Loucy (cell line): ENCODE data around the gene TMEM117.

Experiments used
- EZH2phosphoT487 ChIP-seq: fragments of 200-600 bp; IDR thresholded peaks from 2 replicates; pipeline ENCODE4 v1.6.1; 2018; ENCODE audit warnings: antibody characterized with exemption, mild to moderate bottlenecking, moderate library complexity, borderline replicate concordance
- TF ChIP-seq, protein P1 (sequence below): fragments of 200-600 bp; sonication (generic); conservative IDR thresholded peaks from 2 replicates; pipeline ENCODE4 v1.5.1; 2014; ENCODE audit warnings: mild to moderate bottlenecking, antibody characterized with exemption, low read length

DNA sequence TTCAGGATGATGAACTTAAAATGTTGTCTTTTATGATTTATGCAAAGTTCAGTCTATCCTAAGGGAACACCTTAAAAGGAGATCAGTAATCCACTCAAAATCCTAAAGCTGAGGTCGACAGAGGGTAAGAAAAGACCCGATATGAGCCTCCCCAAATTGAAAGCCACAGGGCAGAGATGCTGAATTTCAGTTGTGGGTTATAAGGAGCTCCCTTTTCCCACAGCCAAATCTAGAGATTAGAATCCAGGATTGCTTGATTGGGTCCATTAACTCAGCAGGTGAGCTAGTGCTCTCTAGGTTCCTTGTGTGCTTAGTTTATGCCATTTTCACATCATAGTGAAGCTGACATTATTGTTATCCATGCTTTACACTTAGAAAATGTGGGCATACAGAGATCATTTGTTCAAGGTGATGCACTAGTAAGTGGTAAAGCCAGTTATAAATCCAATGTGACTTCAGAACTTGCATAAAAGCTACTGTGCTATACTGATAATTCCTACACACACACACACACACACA lies 417.5 kb downstream of the TMEM117 start:
- TF ChIP-seq, protein P1, sequence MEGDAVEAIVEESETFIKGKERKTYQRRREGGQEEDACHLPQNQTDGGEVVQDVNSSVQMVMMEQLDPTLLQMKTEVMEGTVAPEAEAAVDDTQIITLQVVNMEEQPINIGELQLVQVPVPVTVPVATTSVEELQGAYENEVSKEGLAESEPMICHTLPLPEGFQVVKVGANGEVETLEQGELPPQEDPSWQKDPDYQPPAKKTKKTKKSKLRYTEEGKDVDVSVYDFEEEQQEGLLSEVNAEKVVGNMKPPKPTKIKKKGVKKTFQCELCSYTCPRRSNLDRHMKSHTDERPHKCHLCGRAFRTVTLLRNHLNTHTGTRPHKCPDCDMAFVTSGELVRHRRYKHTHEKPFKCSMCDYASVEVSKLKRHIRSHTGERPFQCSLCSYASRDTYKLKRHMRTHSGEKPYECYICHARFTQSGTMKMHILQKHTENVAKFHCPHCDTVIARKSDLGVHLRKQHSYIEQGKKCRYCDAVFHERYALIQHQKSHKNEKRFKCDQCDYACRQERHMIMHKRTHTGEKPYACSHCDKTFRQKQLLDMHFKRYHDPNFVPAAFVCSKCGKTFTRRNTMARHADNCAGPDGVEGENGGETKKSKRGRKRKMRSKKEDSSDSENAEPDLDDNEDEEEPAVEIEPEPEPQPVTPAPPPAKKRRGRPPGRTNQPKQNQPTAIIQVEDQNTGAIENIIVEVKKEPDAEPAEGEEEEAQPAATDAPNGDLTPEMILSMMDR: no peak
- TF ChIP-seq EZH2phosphoT487: no peak
